GM23338 (cell line): ENCODE results near the gene SLC9A9. TPM values are rescaled to one million over a fixed set of nuclear protein-coding genes. Genes with fewer than 3 reads are reported as not detected.

ENCODE experiments used
- ATAC-seq: fragments of 200-7000 bp; cut with Tn5 transposase; 3 replicates; pipeline ENCODE4 v1.9.1; 2020
- DNase-seq: peaks from one replicate; pipeline ENCODE4 v3.0.0-alpha.2; 2015; ENCODE audit warnings: low spot score
- H2AFZ ChIP-seq: fragments of 200-600 bp; sonication (generic); 2 replicates; pipeline ENCODE4 v1.8.0; 2016; ENCODE audit warnings: antibody characterized with exemption, mild to moderate bottlenecking, moderate library complexity
- H3F3A ChIP-seq: fragments of 200-600 bp; sonication (generic); replicated peaks from 2 replicates; pipeline ENCODE4 v1.8.0; 2017; ENCODE audit warnings: antibody characterized with exemption, mixed run types, low read depth
- H3K27ac ChIP-seq: fragments of 200-600 bp; sonication (generic); 2 replicates; pipeline ENCODE4 v1.6.1; 2016; ENCODE audit warnings: low read depth
- H3K27me3 ChIP-seq: fragments of 200-600 bp; sonication (generic); 2 replicates; pipeline ENCODE4 v1.8.0; 2016; ENCODE audit warnings: mild to moderate bottlenecking, mixed run types, moderate library complexity; ENCODE audit not compliant: insufficient read depth
- H3K36me3 ChIP-seq: fragments of 200-600 bp; sonication (generic); 2 replicates; pipeline ENCODE4 v1.8.0; 2016; ENCODE audit warnings: mild to moderate bottlenecking; ENCODE audit not compliant: insufficient read depth
- H3K4me1 ChIP-seq: fragments of 200-600 bp; sonication (generic); 2 replicates; pipeline ENCODE4 v1.8.0; 2016; ENCODE audit warnings: mild to moderate bottlenecking, moderate library complexity; ENCODE audit not compliant: insufficient read depth
- H3K4me2 ChIP-seq: fragments of 200-600 bp; sonication (generic); 2 replicates; pipeline ENCODE4 v1.7.1; 2017; ENCODE audit warnings: mixed run types
- H3K4me3 ChIP-seq: fragments of 200-600 bp; sonication (generic); 2 replicates; pipeline ENCODE4 v1.6.1; 2016; ENCODE audit warnings: mixed run types
- H3K79me2 ChIP-seq: fragments of 200-600 bp; sonication (generic); replicated peaks from 2 replicates; pipeline ENCODE4 v1.8.0; 2017; ENCODE audit warnings: mild to moderate bottlenecking; ENCODE audit not compliant: insufficient read depth
- H3K9me2 ChIP-seq: fragments of 200-600 bp; sonication (generic); 2 replicates; pipeline ENCODE4 v1.8.0; 2017; ENCODE audit not compliant: insufficient read depth
- H4K20me1 ChIP-seq: fragments of 200-600 bp; sonication (generic); replicated peaks from 2 replicates; pipeline ENCODE4 v1.8.0; 2017; ENCODE audit warnings: mild to moderate bottlenecking; ENCODE audit not compliant: insufficient read depth
- H3K27ac Mint-ChIP-seq: 2 replicates; pipeline ENCODE4 v1.8.0; 2020; ENCODE audit warnings: inconsistent platforms, mild to moderate bottlenecking, moderate library complexity, mixed read lengths
- H3K27me3 Mint-ChIP-seq: 3 replicates; pipeline ENCODE4 v1.8.0; 2022; ENCODE audit warnings: low read depth, mild to moderate bottlenecking, moderate library complexity, mixed read lengths, inconsistent platforms; ENCODE audit not compliant: insufficient read depth, poor library complexity
- H3K36me3 Mint-ChIP-seq: 3 replicates; pipeline ENCODE4 v1.8.0; 2021; ENCODE audit warnings: low read depth, mild to moderate bottlenecking, inconsistent platforms, moderate library complexity, mixed read lengths
- H3K4me1 Mint-ChIP-seq: 3 replicates; pipeline ENCODE4 v1.8.0; 2020; ENCODE audit warnings: mild to moderate bottlenecking, inconsistent platforms, mixed read lengths
- H3K4me3 Mint-ChIP-seq: 3 replicates; pipeline ENCODE4 v1.8.0; 2021; ENCODE audit warnings: moderate library complexity, mild to moderate bottlenecking, inconsistent platforms, mixed read lengths
- H3K9me3 Mint-ChIP-seq: 3 replicates; pipeline ENCODE4 v1.8.0; 2020; ENCODE audit warnings: moderate library complexity, mild to moderate bottlenecking, inconsistent platforms, mixed read lengths
- CREB1 ChIP-seq: fragments of 250-450 bp; sonication (Bioruptor Pico); IDR thresholded peaks from 2 replicates; pipeline ENCODE4 v1.5.0; 2020; ENCODE audit warnings: low read depth, mild to moderate bottlenecking, moderate library complexity
- CTCF ChIP-seq, 2 experiments: fragments of 200-600 bp in 1 of 2; sonication (generic) in 1 of 2; conservative IDR thresholded peaks; 2 replicates each; pipeline versions ENCODE4 v1.5.1 to v1.6.1; 2016 to 2017; ENCODE audit warnings: antibody characterized with exemption in 2 of 2, low read depth in 2 of 2, mild to moderate bottlenecking in 2 of 2, moderate library complexity in 1 of 2
- ETS1 ChIP-seq: IDR thresholded peaks from 2 replicates; pipeline ENCODE4 v1.6.1; 2016; ENCODE audit warnings: antibody characterized with exemption
- EZH2 ChIP-seq: fragments of 200-600 bp; sonication (generic); IDR thresholded peaks from one replicate; pipeline ENCODE4 v1.8.0; 2017; ENCODE audit warnings: antibody characterized with exemption, mild to moderate bottlenecking, low read depth; ENCODE audit not compliant: unreplicated experiment
- EZH2phosphoT487 ChIP-seq: fragments of 200-600 bp; sonication (generic); IDR thresholded peaks from one replicate; pipeline ENCODE4 v1.8.1; 2018; ENCODE audit warnings: antibody characterized with exemption; ENCODE audit not compliant: unreplicated experiment
- JUNB ChIP-seq: IDR thresholded peaks from one replicate; pipeline ENCODE4 v1.6.1; 2016; ENCODE audit warnings: antibody characterized with exemption; ENCODE audit not compliant: unreplicated experiment
- NANOG ChIP-seq: IDR thresholded peaks from 2 replicates; pipeline ENCODE4 v1.6.1; 2016; ENCODE audit warnings: antibody characterized with exemption, borderline replicate concordance
- REST ChIP-seq: IDR thresholded peaks from one replicate; pipeline ENCODE4 v1.6.1; 2018; ENCODE audit warnings: antibody characterized with exemption; ENCODE audit not compliant: unreplicated experiment
- ZNF331 ChIP-seq: fragments of 250-450 bp; sonication (Bioruptor Pico); IDR thresholded peaks from 2 replicates; pipeline ENCODE4 v1.5.0; 2020; ENCODE audit warnings: low read depth, mild to moderate bottlenecking, moderate library complexity
- ZNF462 ChIP-seq: fragments of 250-450 bp; sonication (Bioruptor Pico); IDR thresholded peaks from 2 replicates; pipeline ENCODE4 v1.5.0; 2020; ENCODE audit warnings: mild to moderate bottlenecking, moderate library complexity
- polyA plus RNA-seq: library from polyadenylated mRNA; unstranded; fragments of >200 nt; fragmentation: Nextera tagmentation; extraction: Ambion mirVana; gene quantifications from 2 replicates; pipeline ENCODE4 v1.2.1, GENCODE V29; 2016
- total RNA-seq: library from RNA; depleted of rRNA; stranded (reverse); fragments of >200 nt; shearing (Covaris generic); gene quantifications from 2 replicates; pipeline ENCODE4 v1.2.3, GENCODE V29; 2014

The SLC9A9 gene
- total and polyA plus RNA-seq, 2 experiments from 2014 or later = 1.3 to 1.6 TPM

GRCh38 chr3:143676021-143676420, 172.2 kb downstream of the SLC9A9 start:
- Histone ChIP-seq H3F3A (no peaks in the 10 kb centered on the region), H3K27ac (no peak overlapping the region), H4K20me1 (no peaks in the 10 kb centered on the region), H3K4me1 (no peaks in the 10 kb centered on the region), H3K36me3 (no peaks in the 10 kb centered on the region), H3K4me2 (no peak overlapping the region), H2AFZ (no peak overlapping the region), H3K79me2 (no peaks in the 10 kb centered on the region), H3K27me3 (no peaks in the 10 kb centered on the region), H3K9me2 (no peaks in the 10 kb centered on the region), H3K4me3 (no peak overlapping the region)
- Mint-ChIP-seq H3K27ac (no peak overlapping the region; the same call in 1 of the 2 replicates), H3K9me3 (no peaks in the 10 kb centered on the region), H3K4me1 (0 out of 3 replicates have a peak, but pooled peaks cover 2% of the 10 kb centered on the region), H3K27me3 (peaks cover 2% of the 10 kb centered on the region), H3K4me3 (no peak overlapping the region), H3K36me3 (no peaks in the 10 kb centered on the region)
- ATAC-seq = no peak
- TF ChIP-seq ZNF462 (no peak), CTCF (conservative IDR thresholded peaks at IDR 0.05; ENCODE audit: low read depth in 2 of 2) (no peak), CREB1 (CRISPR knock-in tag) (no peak), ZNF331 (no peak), EZH2phosphoT487 (no peak), JUNB (no peak), EZH2 (no peak), NANOG (no peak), ETS1 (no peak), REST (no peak)
- DNase-seq = no peak
